Lower lobe of right lung (tissue), 2 donors: Measurements from ENCODE around the gene CSRP2. TPM values are rescaled to one million over a fixed set of nuclear protein-coding genes. Genes with fewer than 3 reads are reported as not detected.

ENCODE experiments used
- ATAC-seq, 2 donors: fragments of 200-7000 bp; cut with Tn5 transposase; one replicate each; pipeline ENCODE4 v1.9.1; 2020 to 2022; ENCODE audit warnings: mild to moderate bottlenecking in 2 of 2, moderate library complexity in 2 of 2
- DNase-seq: peaks from one replicate; pipeline ENCODE4 v3.0.0-alpha.2; 2020
- H3K27ac ChIP-seq: fragments of 200-600 bp; one replicate; pipeline ENCODE4 v1.8.0; 2022
- H3K27me3 ChIP-seq: fragments of 200-600 bp; one replicate; pipeline ENCODE4 v1.8.0; 2022; ENCODE audit warnings: low read depth
- H3K36me3 ChIP-seq: fragments of 200-600 bp; one replicate; pipeline ENCODE4 v1.8.0; 2022; ENCODE audit warnings: mild to moderate bottlenecking
- H3K4me1 ChIP-seq: fragments of 200-600 bp; one replicate; pipeline ENCODE4 v1.8.0; 2022
- H3K4me3 ChIP-seq: fragments of 200-600 bp; one replicate; pipeline ENCODE4 v1.8.0; 2022; ENCODE audit warnings: mild to moderate bottlenecking
- H3K9me3 ChIP-seq: fragments of 200-600 bp; one replicate; pipeline ENCODE4 v1.8.0; 2022
- intact Hi-C: fragments of 100-400 bp; cut with DNase I; formaldehyde crosslinking; loops from one replicate; pipeline ENCODE4 v1.11.0; 2022
- total RNA-seq: library from RNA; stranded (reverse); fragmentation: NEBNext Ultra II Directional; extraction: Animal tissue kit (Norgen Biotek cat#: 25700); gene quantifications from one replicate; pipeline ENCODE4 v1.2.1, GENCODE V29; 2021
- TF ChIP-seq, protein P1 (sequence below): fragments of 200-600 bp; IDR thresholded peaks from one replicate; pipeline ENCODE4 v1.8.0; 2022; ENCODE audit warnings: antibody characterized with exemption, mild to moderate bottlenecking
- donor health status: DM: no; HTN: yes; CAD: no; lungs with severe emphysema.

CSRP2 gene
- total RNA-seq, 1 donor from 2014 or later, result 23.3 TPM

DNA sequence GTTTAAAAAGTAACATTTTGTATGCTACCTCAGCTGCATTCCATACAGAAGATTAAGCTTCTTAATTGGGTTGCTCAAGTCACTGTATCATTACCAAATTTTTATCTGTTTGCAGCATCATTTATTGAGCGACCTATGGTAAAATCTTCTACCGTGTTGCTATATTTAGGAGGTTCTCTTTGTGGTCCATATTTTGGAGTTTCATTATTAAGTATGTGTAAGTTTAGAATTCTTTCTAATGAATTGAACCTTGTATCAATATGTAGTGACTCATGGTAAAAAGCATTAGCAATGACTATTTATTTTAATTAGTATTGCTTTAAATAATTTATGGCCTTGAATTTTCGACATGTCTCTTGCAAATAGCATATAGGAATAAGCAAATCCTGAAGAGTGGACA, 42.2 kb downstream of the CSRP2 start:
- DNase-seq, result no peak
- Histone ChIP-seq H3K4me1 (no peaks in the 10 kb centered on the region), H3K27ac (no peak overlapping the region), H3K36me3 (peaks cover 13% of the 10 kb centered on the region), H3K4me3 (no peak overlapping the region), H3K9me3 (no peaks in the 10 kb centered on the region), H3K27me3 (no peaks in the 10 kb centered on the region)
- intact Hi-C loops, result no loop called here
- TF ChIP-seq, protein P1, sequence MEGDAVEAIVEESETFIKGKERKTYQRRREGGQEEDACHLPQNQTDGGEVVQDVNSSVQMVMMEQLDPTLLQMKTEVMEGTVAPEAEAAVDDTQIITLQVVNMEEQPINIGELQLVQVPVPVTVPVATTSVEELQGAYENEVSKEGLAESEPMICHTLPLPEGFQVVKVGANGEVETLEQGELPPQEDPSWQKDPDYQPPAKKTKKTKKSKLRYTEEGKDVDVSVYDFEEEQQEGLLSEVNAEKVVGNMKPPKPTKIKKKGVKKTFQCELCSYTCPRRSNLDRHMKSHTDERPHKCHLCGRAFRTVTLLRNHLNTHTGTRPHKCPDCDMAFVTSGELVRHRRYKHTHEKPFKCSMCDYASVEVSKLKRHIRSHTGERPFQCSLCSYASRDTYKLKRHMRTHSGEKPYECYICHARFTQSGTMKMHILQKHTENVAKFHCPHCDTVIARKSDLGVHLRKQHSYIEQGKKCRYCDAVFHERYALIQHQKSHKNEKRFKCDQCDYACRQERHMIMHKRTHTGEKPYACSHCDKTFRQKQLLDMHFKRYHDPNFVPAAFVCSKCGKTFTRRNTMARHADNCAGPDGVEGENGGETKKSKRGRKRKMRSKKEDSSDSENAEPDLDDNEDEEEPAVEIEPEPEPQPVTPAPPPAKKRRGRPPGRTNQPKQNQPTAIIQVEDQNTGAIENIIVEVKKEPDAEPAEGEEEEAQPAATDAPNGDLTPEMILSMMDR, result no peak
- ATAC-seq, result no peak

DNA sequence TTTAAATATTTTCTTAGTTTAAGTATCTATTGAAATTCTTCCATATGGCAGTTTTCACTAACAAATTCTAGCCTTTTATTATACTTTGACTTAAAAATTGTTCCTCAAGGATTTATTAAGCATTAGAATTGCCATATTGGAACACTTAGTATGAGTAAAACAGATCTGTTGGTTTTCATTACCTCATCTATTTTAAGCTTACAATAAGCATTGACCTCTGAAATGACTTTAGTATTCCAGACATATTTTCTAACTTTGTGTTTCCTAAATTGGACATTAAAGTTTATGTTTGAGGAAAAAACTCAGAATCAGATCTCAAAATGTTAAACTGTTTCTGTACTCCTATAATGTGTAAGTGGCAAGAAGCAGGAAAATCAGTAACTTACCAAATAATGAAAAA, 48.4 kb downstream of the CSRP2 start:
- no peak overlapping the region for H3K27ac ChIP-seq
- DNase-seq, result no peak
- peaks cover 21% of the 10 kb centered on the region for H3K36me3 ChIP-seq
- ATAC-seq, result no peak
- TF ChIP-seq, protein P1, result no peak
- H3K4me1 ChIP-seq, result no peaks in the 10 kb centered on the region
- no peaks in the 10 kb centered on the region for H3K9me3 ChIP-seq
- intact Hi-C loops, result no loop called here
- H3K27me3 ChIP-seq, result no peaks in the 10 kb centered on the region
- no peak overlapping the region for H3K4me3 ChIP-seq

DNA sequence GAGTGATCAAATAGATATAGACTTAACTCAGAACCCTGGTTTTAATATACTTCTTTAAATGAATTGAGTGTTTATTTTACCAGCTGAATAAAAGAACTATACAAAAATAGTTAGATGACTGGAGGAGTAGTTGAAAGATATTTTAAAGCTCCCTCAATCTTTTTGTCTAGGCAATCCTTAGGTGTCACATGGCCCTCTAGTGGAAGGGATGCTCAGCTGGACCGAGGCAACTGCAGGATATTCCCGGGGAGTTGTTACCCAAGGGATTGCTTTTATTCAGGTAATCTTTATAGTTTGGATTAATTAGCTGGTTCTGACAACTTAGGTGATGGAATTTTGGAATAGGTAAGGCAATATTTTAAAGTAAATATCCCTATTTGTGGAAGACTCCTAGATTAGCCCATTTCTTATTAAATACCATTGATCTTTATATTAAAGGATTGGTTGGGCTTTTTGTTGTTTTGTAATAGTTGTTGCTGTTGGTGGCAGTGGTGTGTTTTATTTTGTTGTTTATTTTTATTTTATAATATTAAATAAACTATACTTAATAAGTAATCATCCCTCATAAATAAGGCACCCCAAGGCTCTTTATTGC, 57.8 kb downstream of the CSRP2 start:
- Histone ChIP-seq H3K4me1 (no peaks in the 10 kb centered on the region), H3K27ac (no peak overlapping the region), H3K4me3 (no peak overlapping the region), H3K27me3 (no peaks in the 10 kb centered on the region), H3K9me3 (no peaks in the 10 kb centered on the region), H3K36me3 (peaks cover 32% of the 10 kb centered on the region)
- TF ChIP-seq, protein P1, result peak; percentile 39
- no peak for DNase-seq
- ATAC-seq, result no peak
- intact Hi-C loops, result no loop called here

DNA sequence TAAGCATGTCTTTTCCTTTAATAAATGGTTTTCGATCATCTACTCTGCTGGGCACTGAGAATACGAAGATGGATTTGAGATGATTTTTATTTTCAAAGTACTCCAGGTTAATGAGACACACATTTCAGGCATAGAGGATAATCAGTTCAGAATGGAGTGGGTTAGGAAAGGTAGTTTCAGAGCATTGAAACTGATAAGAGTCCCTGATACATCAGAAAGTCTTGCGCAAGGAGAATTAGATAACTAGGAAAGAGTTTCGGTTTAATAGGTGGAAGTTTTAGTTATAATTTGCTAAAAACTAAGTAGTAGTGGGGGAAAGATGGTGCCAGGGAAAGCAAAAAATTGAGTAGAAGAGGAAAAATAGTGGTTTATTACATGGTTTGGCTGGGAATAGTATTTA, 64.8 kb downstream of the CSRP2 start:
- H3K9me3 ChIP-seq, result no peaks in the 10 kb centered on the region
- DNase-seq, result no peak
- no peaks in the 10 kb centered on the region for H3K4me1 ChIP-seq
- H3K36me3 ChIP-seq, result peaks cover 68% of the 10 kb centered on the region
- no peak overlapping the region for H3K27ac ChIP-seq
- TF ChIP-seq, protein P1, result no peak
- intact Hi-C loops, result no loop called here
- no peak for ATAC-seq
- no peaks in the 10 kb centered on the region for H3K27me3 ChIP-seq
- no peak overlapping the region for H3K4me3 ChIP-seq

DNA sequence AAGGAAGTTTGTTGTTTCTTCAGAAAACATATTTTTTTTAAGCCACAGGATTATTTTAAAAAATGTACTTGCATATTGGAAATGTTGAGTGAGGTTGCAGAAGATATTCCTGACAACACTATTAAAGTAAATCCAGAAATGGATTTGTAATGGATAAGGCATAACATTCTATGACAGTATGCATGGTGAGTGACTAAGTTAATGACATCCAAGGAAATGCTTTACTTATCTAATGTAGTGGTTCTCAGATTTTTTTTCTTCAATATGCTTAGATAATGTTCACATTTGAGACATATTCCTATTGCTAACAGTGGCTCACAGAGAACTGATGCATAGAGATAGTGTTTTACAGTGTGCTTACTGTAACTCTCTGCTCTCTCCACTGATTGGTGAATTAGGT, 65.6 kb downstream of the CSRP2 start:
- ATAC-seq (no peak), DNase-seq (no peak)
- no peak overlapping the region for H3K4me3 ChIP-seq
- peaks cover 71% of the 10 kb centered on the region for H3K36me3 ChIP-seq
- H3K27me3 ChIP-seq, result no peaks in the 10 kb centered on the region
- no peak overlapping the region for H3K27ac ChIP-seq
- H3K4me1 ChIP-seq, result no peaks in the 10 kb centered on the region
- TF ChIP-seq, protein P1, result no peak
- intact Hi-C loops, result no loop called here
- no peaks in the 10 kb centered on the region for H3K9me3 ChIP-seq
